Neural crest cell (in vitro differentiated cells): Measurements from ENCODE around the gene OR2T10. TPM values are rescaled to one million over a fixed set of nuclear protein-coding genes. Genes with fewer than 3 reads are reported as not detected.
"Not testable (repeated sequence)": the region's sequence is repeated elsewhere in the genome, so short reads cannot be mapped to it uniquely, and the experiment has no call there.

Source experiments
- DNase-seq: peaks from one replicate; pipeline ENCODE4 v3.0.0; 2021; ENCODE audit warnings: low read depth, mixed read lengths, low spot score
- H3K27ac Mint-ChIP-seq: one replicate; pipeline ENCODE4 v1.8.0; 2021; ENCODE audit warnings: mild to moderate bottlenecking, mixed read lengths; ENCODE audit not compliant: unreplicated experiment
- H3K27me3 Mint-ChIP-seq: 2 replicates; pipeline ENCODE4 v1.8.0; 2021; ENCODE audit warnings: low read depth, mild to moderate bottlenecking, mixed read lengths
- H3K36me3 Mint-ChIP-seq: 2 replicates; pipeline ENCODE4 v1.8.0; 2021; ENCODE audit warnings: low read depth, mild to moderate bottlenecking, mixed read lengths
- H3K4me1 Mint-ChIP-seq: 2 replicates; pipeline ENCODE4 v1.8.0; 2021; ENCODE audit warnings: mixed read lengths
- H3K4me3 Mint-ChIP-seq: one replicate; pipeline ENCODE4 v1.8.0; 2021; ENCODE audit warnings: mild to moderate bottlenecking, mixed read lengths
- H3K9me3 Mint-ChIP-seq: 2 replicates; pipeline ENCODE4 v1.8.0; 2021; ENCODE audit warnings: mixed read lengths
- CTCF ChIP-seq: fragments of 200-600 bp; sonication (generic); conservative IDR thresholded peaks from 2 replicates; pipeline ENCODE4 v1.5.0; 2021; ENCODE audit warnings: antibody characterized with exemption, mild to moderate bottlenecking
- total RNA-seq: library from RNA; stranded (reverse); gene quantifications from 2 replicates; pipeline ENCODE4 v1.2.1, GENCODE V29; 2021

Gene OR2T10
- total RNA-seq, 1 donor from 2014 or later = not detected

- Mint-ChIP-seq H3K4me1 (no peaks in the 10 kb centered on the region), H3K36me3 (peaks cover 9% of the 10 kb centered on the region), H3K4me3 (no peak overlapping the region), H3K9me3 (peaks cover 30% of the 10 kb centered on the region), H3K27ac (no peak overlapping the region), H3K27me3 (no peaks in the 10 kb centered on the region)
- DNase-seq = no peak
- no peak for TF ChIP-seq CTCF
Measured at GRCh38 chr1:248589334-248589733, 8.2 kb downstream of the OR2T10 start.

GRCh38 chr1:248585266-248585665 lies 12.2 kb downstream of the OR2T10 start:
- no peak for TF ChIP-seq CTCF
- H3K9me3 Mint-ChIP-seq = peaks cover 23% of the 10 kb centered on the region
- H3K27me3 Mint-ChIP-seq = no peaks in the 10 kb centered on the region
- no peaks in the 10 kb centered on the region for H3K4me1 Mint-ChIP-seq
- H3K4me3 Mint-ChIP-seq = no peak overlapping the region
- no peak for DNase-seq
- no peak overlapping the region for H3K27ac Mint-ChIP-seq
- H3K36me3 Mint-ChIP-seq = no peaks in the 10 kb centered on the region

GRCh38 chr1:248576260-248576980 lies 21.1 kb downstream of the OR2T10 start:
- DNase-seq = no peak
- no peaks in the 10 kb centered on the region for H3K4me1 Mint-ChIP-seq
- H3K27ac Mint-ChIP-seq = no peak overlapping the region
- TF ChIP-seq CTCF = no peak
- peaks cover 19% of the 10 kb centered on the region for H3K9me3 Mint-ChIP-seq
- no peak overlapping the region for H3K4me3 Mint-ChIP-seq
- peaks cover 2% of the 10 kb centered on the region for H3K36me3 Mint-ChIP-seq
- H3K27me3 Mint-ChIP-seq = no peaks in the 10 kb centered on the region

- not testable (repeated sequence) for H3K27ac Mint-ChIP-seq, H3K4me3 Mint-ChIP-seq, DNase-seq, H3K36me3 Mint-ChIP-seq, H3K27me3 Mint-ChIP-seq, H3K9me3 Mint-ChIP-seq, H3K4me1 Mint-ChIP-seq
Measured at GRCh38 chr1:248574657-248575056, 22.8 kb downstream of the OR2T10 start, which contains the start of gene OR2T34. TSS of gene OR2T34 (minus strand) at chr1:248574757. CDS start at chr1:248574757, 0 bp downstream.

GRCh38 chr1:248573856-248574255 lies 23.6 kb downstream of the OR2T10 start:
- H3K9me3 Mint-ChIP-seq, H3K27me3 Mint-ChIP-seq, H3K4me3 Mint-ChIP-seq, H3K4me1 Mint-ChIP-seq, H3K27ac Mint-ChIP-seq, DNase-seq, H3K36me3 Mint-ChIP-seq: not testable (repeated sequence)

- not testable (repeated sequence) for H3K36me3 Mint-ChIP-seq, H3K9me3 Mint-ChIP-seq, H3K4me3 Mint-ChIP-seq, H3K4me1 Mint-ChIP-seq, H3K27me3 Mint-ChIP-seq, DNase-seq, H3K27ac Mint-ChIP-seq
Measured at GRCh38 chr1:248572049-248572448, 25.5 kb downstream of the OR2T10 start.

GRCh38 chr1:248570811-248571210 lies 26.7 kb downstream of the OR2T10 start:
- not testable (repeated sequence) for H3K27me3 Mint-ChIP-seq, H3K4me1 Mint-ChIP-seq, H3K36me3 Mint-ChIP-seq, H3K9me3 Mint-ChIP-seq, H3K4me3 Mint-ChIP-seq, H3K27ac Mint-ChIP-seq, DNase-seq

- H3K27ac Mint-ChIP-seq, H3K36me3 Mint-ChIP-seq, H3K9me3 Mint-ChIP-seq, DNase-seq, H3K27me3 Mint-ChIP-seq, H3K4me1 Mint-ChIP-seq, H3K4me3 Mint-ChIP-seq: not testable (repeated sequence)
Measured at GRCh38 chr1:248569049-248569448, 28.5 kb downstream of the OR2T10 start.

- not testable (repeated sequence) for H3K9me3 Mint-ChIP-seq, DNase-seq, H3K27ac Mint-ChIP-seq, H3K4me3 Mint-ChIP-seq, H3K36me3 Mint-ChIP-seq, H3K27me3 Mint-ChIP-seq, H3K4me1 Mint-ChIP-seq
Measured at GRCh38 chr1:248565530-248566373, 31.7 kb downstream of the OR2T10 start.

- DNase-seq, H3K27ac Mint-ChIP-seq, H3K36me3 Mint-ChIP-seq, H3K27me3 Mint-ChIP-seq, H3K9me3 Mint-ChIP-seq, H3K4me1 Mint-ChIP-seq, H3K4me3 Mint-ChIP-seq: not testable (repeated sequence)
Measured at GRCh38 chr1:248562672-248563071, 34.8 kb downstream of the OR2T10 start, which contains the start of gene OR2T29. TSS of gene OR2T29 (minus strand) at chr1:248562772. CDS start at chr1:248559491, 3,281 bp downstream.
